K562 (cell line): ENCODE measurements around the gene EVA1A. TPM values are rescaled to one million over a fixed set of nuclear protein-coding genes. Genes with fewer than 3 reads are reported as not detected.
A peak's percentile ranks its signal among the peaks of the same experiment; 100 is the strongest.

Source experiments
- CBX8 ChIP-seq: fragments of 200-600 bp; sonication (generic); IDR thresholded peaks from 2 replicates; pipeline ENCODE4 v1.6.1; 2012; ENCODE audit warnings: borderline replicate concordance, mixed run types, low read depth, mild to moderate bottlenecking, moderate library complexity, mixed read lengths, low read length, control low read depth, inconsistent platforms; ENCODE audit not compliant: poor library complexity, severe bottlenecking; ENCODE audit errors: extremely low read depth
- CTCF ChIP-seq, 3 experiments: IDR thresholded peaks in 2 of 3; conservative IDR thresholded peaks in 1 of 3; 2 replicates each; pipeline ENCODE4 v1.5.1; 2011 to 2012; ENCODE audit warnings: low read length in 3 of 3, mild to moderate bottlenecking in 3 of 3, control low read depth in 2 of 3, improper control_type of control experiment in 1 of 3, inconsistent platforms in 1 of 3, low read depth in 1 of 3, mixed read lengths in 1 of 3, moderate library complexity in 1 of 3; ENCODE audit not compliant: insufficient read depth in 2 of 3
- E2F4 ChIP-seq: sonication (generic); formaldehyde crosslinking; IDR thresholded peaks from 2 replicates; pipeline ENCODE4 v1.8.0; 2022; ENCODE audit warnings: mild to moderate bottlenecking, low read depth, missing genetic modification reagents
- NEUROD1 ChIP-seq: fragments of 150-350 bp; IDR thresholded peaks from 2 replicates; pipeline ENCODE4 v1.6.1; 2014; ENCODE audit warnings: borderline replicate concordance, low read length, low read depth; ENCODE audit not compliant: partially characterized antibody
- PCBP2 ChIP-seq: fragments of 200-400 bp; formaldehyde crosslinking; IDR thresholded peaks from 2 replicates; pipeline ENCODE4 v1.6.1; 2018; ENCODE audit warnings: low read length, low read depth, mild to moderate bottlenecking, moderate library complexity; ENCODE audit not compliant: poor library complexity, severe bottlenecking
- POU5F1 ChIP-seq: fragments of 150-350 bp; IDR thresholded peaks from 2 replicates; pipeline ENCODE4 v1.6.1; 2014; ENCODE audit warnings: borderline replicate concordance, low read length, low read depth, mild to moderate bottlenecking; ENCODE audit not compliant: partially characterized antibody
- RAD21 ChIP-seq, 2 experiments: fragments of 250-450 bp in 1 of 2; fragments of 450-650 bp in 1 of 2; sonication (Bioruptor Pico) in 1 of 2; formaldehyde crosslinking in 1 of 2; IDR thresholded peaks in 1 of 2; conservative IDR thresholded peaks in 1 of 2; 2 replicates each; pipeline versions ENCODE4 v1.4.0 to v1.8.0; 2020 to 2022; ENCODE audit warnings: mild to moderate bottlenecking in 2 of 2, moderate library complexity in 1 of 2
- ZBTB7A ChIP-seq: IDR thresholded peaks from 2 replicates; pipeline ENCODE4 v1.6.1; 2011; ENCODE audit warnings: low read depth, mild to moderate bottlenecking, low read length, moderate library complexity, borderline replicate concordance; ENCODE audit not compliant: control insufficient read depth
- ZKSCAN8 ChIP-seq: fragments of 200-800 bp; sonication (Bioruptor generic); IDR thresholded peaks from 2 replicates; pipeline ENCODE4 v1.6.1; 2016; ENCODE audit warnings: missing genetic modification characterization, missing compliant biosample characterization
- polyA plus RNA-seq, 8 experiments: library from polyadenylated mRNA; depleted of rRNA in 4 of 8; stranded (reverse) in 5 of 8; unstranded in 3 of 8; fragments of >200 nt; fragmentation: Nextera tagmentation in 2 of 8; fragmentation: Illumina TruSeq in 1 of 8; extraction: Ambion mirVana in 2 of 8; extraction: Trizol in 1 of 8; gene quantifications; 2 replicates each; pipeline versions ENCODE4 v1.2.1 to v1.2.3, GENCODE V29; 2011 to 2014; ENCODE audit warnings: inconsistent platforms in 1 of 8, missing spikeins in 1 of 8
- total RNA-seq, 7 experiments: library from RNA; depleted of rRNA in 6 of 7; stranded (reverse); fragments of >200 nt in 6 of 7; fragmentation: Illumina TruSeq in 2 of 7; extraction: Trizol in 2 of 7; gene quantifications; 2 replicates each; pipeline versions ENCODE4 v1.2.1 to v1.2.3, GENCODE V29; 2011 to 2021; ENCODE audit warnings: low replicate concordance in 1 of 7
- TF ChIP-seq, protein P1 (sequence below), 2 experiments: fragments of 450-650 bp; IDR thresholded peaks; 2 replicates each; pipeline ENCODE4 v1.6.1; 2018; ENCODE audit warnings: mild to moderate bottlenecking in 2 of 2, low read depth in 1 of 2; ENCODE audit not compliant: partially characterized antibody in 2 of 2
- TF ChIP-seq, protein P2 (sequence below): fragments of 450-650 bp; formaldehyde crosslinking; IDR thresholded peaks from 2 replicates; pipeline ENCODE4 v1.4.0; 2022; ENCODE audit warnings: missing genetic modification characterization
- TF ChIP-seq, protein P3 (sequence below): sonication (generic); formaldehyde crosslinking; IDR thresholded peaks from 2 replicates; pipeline ENCODE4 v1.8.0; 2022; ENCODE audit warnings: missing genetic modification reagents, mild to moderate bottlenecking, borderline replicate concordance
- TF ChIP-seq, protein P4 (sequence below): sonication (generic); formaldehyde crosslinking; IDR thresholded peaks from 2 replicates; pipeline ENCODE4 v1.8.1; 2023; ENCODE audit warnings: mild to moderate bottlenecking, missing genetic modification reagents

EVA1A gene
- total and polyA plus RNA-seq, 9 of the 15 experiments (the other 6 are each of a cell fraction or from before 2014, with no cell fraction given), result not detected

GRCh38 chr2:75464348-75464946 is 96.3 kb downstream of the EVA1A start (continued):
- TF ChIP-seq E2F4 (CRISPR knock-in tag), result no peak
- TF ChIP-seq, protein P1, sequence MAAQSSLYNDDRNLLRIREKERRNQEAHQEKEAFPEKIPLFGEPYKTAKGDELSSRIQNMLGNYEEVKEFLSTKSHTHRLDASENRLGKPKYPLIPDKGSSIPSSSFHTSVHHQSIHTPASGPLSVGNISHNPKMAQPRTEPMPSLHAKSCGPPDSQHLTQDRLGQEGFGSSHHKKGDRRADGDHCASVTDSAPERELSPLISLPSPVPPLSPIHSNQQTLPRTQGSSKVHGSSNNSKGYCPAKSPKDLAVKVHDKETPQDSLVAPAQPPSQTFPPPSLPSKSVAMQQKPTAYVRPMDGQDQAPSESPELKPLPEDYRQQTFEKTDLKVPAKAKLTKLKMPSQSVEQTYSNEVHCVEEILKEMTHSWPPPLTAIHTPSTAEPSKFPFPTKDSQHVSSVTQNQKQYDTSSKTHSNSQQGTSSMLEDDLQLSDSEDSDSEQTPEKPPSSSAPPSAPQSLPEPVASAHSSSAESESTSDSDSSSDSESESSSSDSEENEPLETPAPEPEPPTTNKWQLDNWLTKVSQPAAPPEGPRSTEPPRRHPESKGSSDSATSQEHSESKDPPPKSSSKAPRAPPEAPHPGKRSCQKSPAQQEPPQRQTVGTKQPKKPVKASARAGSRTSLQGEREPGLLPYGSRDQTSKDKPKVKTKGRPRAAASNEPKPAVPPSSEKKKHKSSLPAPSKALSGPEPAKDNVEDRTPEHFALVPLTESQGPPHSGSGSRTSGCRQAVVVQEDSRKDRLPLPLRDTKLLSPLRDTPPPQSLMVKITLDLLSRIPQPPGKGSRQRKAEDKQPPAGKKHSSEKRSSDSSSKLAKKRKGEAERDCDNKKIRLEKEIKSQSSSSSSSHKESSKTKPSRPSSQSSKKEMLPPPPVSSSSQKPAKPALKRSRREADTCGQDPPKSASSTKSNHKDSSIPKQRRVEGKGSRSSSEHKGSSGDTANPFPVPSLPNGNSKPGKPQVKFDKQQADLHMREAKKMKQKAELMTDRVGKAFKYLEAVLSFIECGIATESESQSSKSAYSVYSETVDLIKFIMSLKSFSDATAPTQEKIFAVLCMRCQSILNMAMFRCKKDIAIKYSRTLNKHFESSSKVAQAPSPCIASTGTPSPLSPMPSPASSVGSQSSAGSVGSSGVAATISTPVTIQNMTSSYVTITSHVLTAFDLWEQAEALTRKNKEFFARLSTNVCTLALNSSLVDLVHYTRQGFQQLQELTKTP (IDR thresholded peaks at IDR 0.05; ENCODE audit: low read depth in 1 of 2, partially characterized antibody in 2 of 2), result no peak
- TF ChIP-seq POU5F1, result no peak
- no peak for TF ChIP-seq CBX8
- TF ChIP-seq RAD21 (CRISPR knock-in tag; conservative IDR thresholded peaks at IDR 0.05 in 1 of 2, IDR thresholded peaks at IDR 0.05 in 1 of 2), result peak; percentile 17 to 41; a peak in 3 of 4 replicates
- no peak for TF ChIP-seq PCBP2
- TF ChIP-seq, protein P2, sequence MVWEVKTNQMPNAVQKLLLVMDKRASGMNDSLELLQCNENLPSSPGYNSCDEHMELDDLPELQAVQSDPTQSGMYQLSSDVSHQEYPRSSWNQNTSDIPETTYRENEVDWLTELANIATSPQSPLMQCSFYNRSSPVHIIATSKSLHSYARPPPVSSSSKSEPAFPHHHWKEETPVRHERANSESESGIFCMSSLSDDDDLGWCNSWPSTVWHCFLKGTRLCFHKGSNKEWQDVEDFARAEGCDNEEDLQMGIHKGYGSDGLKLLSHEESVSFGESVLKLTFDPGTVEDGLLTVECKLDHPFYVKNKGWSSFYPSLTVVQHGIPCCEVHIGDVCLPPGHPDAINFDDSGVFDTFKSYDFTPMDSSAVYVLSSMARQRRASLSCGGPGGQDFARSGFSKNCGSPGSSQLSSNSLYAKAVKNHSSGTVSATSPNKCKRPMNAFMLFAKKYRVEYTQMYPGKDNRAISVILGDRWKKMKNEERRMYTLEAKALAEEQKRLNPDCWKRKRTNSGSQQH (CRISPR knock-in tag), result no peak
- TF ChIP-seq CTCF (IDR thresholded peaks at IDR 0.05 in 2 of 3, conservative IDR thresholded peaks at IDR 0.05 in 1 of 3; ENCODE audit: insufficient read depth in 2 of 3, low read depth in 1 of 3, low read length in 3 of 3), result peak; percentile 13 to 54 (median 24); a peak in 3 of 6 replicates
- TF ChIP-seq, protein P3, sequence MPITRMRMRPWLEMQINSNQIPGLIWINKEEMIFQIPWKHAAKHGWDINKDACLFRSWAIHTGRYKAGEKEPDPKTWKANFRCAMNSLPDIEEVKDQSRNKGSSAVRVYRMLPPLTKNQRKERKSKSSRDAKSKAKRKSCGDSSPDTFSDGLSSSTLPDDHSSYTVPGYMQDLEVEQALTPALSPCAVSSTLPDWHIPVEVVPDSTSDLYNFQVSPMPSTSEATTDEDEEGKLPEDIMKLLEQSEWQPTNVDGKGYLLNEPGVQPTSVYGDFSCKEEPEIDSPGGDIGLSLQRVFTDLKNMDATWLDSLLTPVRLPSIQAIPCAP (CRISPR knock-in tag), result no peak
- no peak for TF ChIP-seq ZBTB7A
- no peak for TF ChIP-seq ZKSCAN8 (CRISPR knock-in tag)
- TF ChIP-seq, protein P4, sequence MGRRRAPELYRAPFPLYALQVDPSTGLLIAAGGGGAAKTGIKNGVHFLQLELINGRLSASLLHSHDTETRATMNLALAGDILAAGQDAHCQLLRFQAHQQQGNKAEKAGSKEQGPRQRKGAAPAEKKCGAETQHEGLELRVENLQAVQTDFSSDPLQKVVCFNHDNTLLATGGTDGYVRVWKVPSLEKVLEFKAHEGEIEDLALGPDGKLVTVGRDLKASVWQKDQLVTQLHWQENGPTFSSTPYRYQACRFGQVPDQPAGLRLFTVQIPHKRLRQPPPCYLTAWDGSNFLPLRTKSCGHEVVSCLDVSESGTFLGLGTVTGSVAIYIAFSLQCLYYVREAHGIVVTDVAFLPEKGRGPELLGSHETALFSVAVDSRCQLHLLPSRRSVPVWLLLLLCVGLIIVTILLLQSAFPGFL (CRISPR knock-in tag), result no peak
- TF ChIP-seq NEUROD1, result no peak
